GM18858 (cell line): ENCODE results near the gene ATAD5.
"Not testable (repeated sequence)": the region's sequence is repeated elsewhere in the genome, so short reads cannot be mapped to it uniquely, and the experiment has no call there.

ENCODE experiments used
- ATAC-seq: cut with Tn5 transposase; IDR thresholded peaks from one replicate; pipeline ENCODE4 v1.9.1; 2021; ENCODE audit not compliant: unreplicated experiment

ATAD5 gene

DNA sequence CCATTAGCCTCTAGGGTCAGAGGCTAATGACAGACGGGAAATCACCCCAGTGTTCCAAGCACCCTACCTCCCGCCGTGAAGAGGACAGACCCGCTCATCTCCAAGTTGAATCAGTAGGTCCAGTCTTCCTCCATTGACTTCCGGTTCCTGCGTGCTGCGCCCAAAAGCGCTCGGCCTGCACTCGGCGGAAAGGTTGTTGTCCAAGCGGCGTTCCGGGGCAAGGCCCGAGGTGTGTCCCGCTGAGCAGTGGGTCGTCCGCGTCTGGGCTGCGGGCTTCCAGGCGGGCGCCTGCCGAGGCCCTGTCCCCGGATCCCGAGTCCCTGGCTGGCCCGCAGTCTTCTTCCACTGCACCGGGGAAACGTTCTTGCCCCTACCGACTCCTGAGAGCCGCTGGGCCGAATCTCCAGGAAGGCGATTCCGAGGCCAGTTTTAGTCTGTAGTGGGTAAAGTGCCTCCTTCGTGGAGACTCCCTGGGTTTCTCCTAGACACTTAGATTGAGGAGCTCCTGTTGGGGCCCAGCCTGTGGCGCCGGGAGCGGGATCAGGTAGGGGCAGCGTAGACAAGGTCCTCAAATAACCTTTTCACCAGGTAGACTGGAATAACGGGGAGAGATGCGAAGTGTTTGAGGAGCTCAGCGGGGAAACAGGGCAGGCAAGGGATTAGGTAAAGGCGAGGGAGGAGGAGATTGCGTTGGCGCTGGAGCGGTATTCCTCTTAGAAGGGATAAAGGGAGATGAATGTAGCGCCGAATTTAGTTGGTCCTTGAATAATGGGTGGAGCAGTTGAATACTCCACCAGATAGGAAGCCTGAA lies 74.5 kb downstream of the ATAD5 start, which contains the start of gene TEFM:
TEFM (minus strand) TSS at position 138 of the 811 bp plus-strand sequence; CDS start at position 98, 40 bp downstream.
- peak; percentile 64 for ATAC-seq

DNA sequence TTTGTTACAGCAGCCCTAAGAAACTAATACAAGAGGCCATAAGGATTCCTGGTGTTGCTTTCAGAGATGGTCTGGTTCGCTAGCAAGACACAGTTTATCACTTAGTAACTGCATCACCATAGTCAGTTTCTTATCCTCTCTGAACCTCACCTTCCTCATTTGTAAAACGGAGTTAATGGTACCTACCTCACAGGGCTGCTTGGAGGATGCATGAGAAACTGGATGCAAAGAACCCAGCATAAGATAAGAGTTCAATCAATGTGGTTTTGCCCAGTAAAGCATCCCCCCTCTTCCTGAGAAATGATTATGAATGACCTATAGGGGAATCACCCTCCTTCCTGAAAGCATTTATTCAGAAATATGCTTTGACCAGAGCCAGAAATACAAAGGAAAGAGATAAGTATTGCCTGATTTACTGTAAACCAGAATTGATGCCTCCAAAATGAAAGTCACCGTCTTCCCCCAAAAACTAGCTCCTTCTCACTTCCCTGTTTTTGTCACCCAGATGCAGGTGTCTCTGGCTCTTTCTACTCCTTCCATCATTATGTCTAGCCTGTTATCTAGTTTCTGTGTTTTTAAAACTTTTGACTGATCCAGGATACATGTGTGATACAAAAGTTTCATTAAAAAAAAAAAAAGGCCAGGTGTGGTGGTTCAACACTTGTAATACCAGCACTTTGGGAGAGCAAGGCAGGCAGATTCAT lies 77.1 kb downstream of the ATAD5 start:
- ATAC-seq, result no peak

DNA sequence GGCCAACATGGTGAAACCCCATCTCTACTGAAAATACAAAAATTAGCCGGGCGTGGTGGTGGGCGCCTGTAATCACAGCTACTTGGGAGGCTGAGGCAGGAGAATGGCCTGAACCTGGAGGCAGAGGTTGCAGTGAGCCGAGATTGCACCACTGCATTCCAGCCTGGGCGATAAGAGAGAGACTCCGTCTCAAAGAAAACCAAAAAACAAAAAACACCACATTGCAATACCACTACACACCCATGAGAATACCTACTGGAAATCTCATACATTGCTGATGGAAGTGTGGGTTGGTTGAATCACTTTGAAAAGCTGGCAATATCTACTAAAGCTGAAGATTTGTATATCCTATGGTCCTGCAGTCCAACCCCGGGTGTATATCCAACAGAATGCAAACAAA lies 78.4 kb downstream of the ATAD5 start:
- ATAC-seq, result not testable (repeated sequence)

DNA sequence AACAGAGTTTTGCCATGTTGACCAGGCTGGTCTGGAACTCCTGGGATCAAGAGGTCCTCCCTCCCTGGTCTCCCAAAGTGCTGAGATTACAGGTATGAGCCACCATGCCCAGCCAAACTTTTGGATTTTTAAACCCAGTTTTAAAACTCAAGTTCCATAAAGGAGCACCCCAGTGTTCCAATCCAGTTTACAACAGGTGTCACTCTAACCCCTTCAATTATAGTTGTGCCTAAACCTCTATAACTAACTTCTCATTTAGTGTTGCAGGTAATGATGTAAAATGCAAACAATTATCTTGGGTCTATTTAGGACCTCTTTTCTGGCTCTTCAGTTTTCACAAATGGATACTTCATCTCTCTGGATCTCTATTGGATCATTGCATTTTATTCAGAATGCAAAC lies 82.2 kb downstream of the ATAD5 start:
- no peak for ATAC-seq

DNA sequence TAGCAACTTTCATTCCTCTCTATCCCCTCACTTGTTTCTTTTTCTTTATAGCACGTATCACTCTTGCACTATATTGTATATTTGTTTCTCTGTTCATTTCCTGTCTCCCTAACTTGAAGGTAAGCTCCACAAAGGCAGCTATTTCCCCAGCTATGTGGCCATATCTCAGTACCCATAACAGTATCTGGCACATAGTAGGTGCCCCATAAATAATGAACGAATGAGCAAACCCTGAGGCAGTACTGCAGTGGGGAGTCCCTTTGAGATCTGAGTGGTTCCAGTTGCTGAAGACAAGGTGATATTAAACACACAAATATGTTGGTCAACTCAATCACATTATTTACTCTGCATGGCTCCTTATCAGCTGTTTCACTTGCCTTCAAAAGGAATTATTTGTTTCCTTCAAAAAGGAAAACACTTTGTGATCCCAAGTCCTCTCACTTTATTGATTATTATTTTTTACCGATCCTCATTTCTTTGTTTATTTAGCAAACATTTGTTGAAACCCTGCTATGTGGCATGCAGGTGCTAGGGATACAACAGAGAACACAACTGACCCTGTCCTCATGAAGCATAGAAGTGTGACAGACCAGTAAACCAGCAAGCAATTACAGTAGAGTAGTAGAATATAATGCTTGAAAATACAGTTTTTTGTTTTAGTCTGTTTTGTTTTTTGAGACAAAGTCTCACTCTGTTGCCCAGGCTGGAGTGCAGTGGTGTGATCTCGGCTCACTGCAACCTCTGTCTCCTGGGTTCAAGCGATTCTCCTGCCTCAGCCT lies 84.3 kb downstream of the ATAD5 start:
- no peak for ATAC-seq

DNA sequence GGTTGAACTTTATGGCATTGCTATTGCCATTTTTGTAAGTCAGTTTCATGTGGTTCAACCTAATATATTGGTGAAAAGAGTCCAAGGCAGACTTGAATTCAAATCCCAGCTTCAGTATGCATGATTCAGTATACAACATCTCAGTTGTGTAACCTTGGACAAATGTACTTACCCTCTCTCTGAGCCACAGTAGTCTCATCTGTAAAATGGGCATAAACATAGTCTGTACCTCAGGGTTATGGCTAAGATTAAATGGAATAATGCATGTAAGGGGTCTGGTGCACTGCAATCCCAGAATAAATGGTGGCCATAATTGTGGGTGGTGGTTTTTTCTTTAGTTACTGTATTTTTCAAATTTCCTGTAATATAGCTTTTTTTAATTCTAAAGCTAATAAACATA lies 85.3 kb downstream of the ATAD5 start:
- ATAC-seq, result no peak

DNA sequence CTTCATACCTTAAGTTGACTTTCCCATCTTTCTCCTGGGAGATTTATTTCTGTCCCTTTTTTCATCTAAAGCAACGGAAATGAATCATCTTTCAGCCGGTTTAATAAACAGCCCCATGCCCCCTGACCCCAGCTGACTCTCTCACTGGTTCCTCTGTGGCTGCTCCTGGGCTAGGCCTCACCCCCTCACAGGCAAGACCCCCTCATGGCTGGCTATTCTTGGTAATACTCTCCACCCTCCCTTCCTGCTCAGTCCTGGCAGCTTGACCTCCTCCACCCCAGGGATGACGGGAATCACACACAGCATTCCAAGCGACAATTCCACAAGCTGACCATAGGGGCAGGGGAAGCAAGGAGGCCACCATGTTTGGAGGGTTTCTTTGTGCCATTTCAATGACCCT lies 88.5 kb downstream of the ATAD5 start:
- no peak for ATAC-seq

DNA sequence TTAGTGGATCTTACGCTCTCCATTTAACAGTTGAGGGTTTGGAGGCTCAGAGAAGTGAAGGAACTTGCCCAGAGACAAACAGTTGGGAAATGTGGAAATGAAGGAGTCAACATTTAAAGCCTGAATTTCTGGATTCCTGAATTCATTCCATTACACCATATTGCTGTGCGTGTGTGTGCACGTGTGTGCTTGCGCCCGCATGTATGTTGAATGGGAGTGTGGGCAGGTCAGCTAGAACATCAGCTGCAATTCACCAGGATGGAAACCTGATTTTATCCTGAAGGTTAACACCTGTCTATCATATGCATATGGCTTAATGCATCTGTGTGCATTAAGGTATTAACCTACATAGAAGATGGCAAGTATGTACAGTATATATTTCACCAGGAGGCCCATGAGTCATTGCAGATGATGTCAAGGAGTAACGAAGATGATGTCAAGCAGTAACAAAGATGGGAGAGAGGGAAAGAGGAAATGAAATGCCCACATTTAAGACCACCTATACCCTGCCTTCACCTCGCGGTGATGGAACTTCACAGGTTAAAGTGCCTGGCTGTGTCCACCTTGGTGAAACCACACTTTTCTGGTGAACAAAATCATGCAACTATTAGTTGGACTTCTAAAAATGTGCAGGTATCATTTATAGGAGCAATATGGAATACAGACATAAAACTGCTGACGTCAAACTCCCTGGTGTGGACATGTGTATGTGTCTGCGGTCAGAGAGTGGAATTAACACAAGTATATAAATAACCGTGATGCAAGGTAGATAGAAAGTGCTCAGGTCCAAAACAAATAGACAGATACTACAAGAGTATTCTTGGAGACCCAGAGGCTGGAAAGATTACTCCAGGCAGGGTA lies 89.1 kb downstream of the ATAD5 start:
- no peak for ATAC-seq

DNA sequence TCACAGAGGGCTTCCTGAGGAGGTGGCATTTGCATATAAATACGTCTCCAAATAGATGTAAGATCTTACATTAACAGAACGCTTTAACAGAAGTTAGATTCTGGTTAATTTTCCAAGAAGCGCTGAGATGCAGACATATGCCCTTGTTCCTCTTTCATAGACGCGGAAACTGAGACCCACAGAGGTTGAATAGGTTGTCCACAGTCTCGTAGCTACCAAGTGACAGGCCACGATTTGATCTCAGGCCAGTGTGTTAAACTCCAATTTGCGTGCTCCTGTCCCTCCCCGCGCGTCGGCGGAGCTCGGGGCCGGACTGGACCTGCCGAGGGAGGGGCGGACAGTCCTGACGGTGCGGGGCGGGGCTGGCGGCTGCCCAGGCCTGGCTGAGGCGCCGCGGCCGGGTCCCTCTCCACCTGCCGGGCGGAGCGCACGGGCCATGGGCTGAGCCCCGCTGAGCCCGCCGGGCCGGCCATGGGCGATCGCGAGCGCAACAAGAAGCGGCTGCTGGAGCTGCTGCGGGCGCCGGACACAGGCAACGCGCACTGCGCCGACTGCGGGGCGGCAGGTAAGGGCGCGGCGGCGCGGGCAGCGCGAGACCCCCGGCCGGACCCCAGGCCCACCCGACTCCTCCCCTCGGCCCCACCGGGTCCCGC lies 89.9 kb downstream of the ATAD5 start, which contains the start of gene ADAP2:
ADAP2 (plus strand) TSS at position 402 of the 653 bp plus-strand sequence; CDS start at position 472, 70 bp downstream.
- no peak for ATAC-seq

DNA sequence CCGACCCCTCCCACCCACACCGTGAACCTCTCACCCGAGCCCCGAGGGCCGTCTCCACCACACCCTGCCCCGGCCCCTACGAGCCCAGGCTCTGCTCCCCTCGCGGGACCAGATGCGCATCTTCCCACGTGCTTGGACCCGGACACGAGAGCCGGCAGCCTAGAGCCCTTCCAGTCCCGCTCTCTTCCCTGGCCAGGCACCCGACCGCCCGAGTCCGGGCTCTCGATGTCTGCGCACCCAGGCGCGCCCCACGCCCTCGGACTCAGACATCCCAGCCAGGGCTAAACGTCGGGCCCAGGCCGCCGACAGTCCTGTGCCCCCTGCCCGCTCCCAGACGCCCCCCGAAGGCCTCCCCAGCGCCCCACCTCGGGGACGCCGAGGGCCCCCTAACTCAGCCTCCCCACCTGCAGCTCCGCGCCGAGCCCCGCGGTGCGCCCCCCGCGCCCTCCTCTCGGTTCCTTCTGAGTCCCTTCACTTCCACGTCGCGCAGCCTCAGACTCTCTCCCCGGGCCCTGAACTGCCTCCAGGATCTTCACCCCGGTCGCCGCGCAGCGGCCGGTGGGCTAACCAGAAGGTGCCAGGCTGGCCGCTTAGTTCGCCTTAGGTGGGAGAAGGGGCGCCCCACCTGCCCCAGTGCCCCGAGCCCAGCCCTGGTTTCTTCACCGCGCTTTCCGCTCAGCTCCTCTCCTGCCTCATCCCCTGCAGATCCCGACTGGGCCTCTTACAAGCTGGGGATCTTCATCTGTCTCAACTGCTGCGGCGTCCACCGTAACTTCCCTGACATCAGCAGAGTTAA lies 90.7 kb downstream of the ATAD5 start:
- no peak for ATAC-seq

DNA sequence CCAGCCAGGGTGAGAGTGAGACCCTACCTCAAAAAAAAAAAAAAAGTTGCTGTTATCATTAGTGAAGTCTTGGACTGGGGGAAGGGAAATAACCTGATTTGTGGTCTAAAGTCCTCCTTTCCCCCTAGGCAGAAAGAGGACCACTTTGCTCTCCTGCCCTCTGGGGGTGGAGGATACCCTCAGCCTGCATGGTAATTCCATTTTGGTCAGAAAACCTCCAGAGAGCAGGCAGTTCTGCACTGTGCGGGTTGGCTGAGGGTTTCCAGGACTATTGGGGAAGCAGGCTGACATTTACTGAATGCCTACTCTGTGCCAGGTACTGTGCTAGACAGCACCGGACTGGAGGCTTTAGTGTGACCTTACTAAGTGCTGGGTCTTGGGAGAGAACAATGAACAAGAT lies 92.6 kb downstream of the ATAD5 start:
- no peak for ATAC-seq

DNA sequence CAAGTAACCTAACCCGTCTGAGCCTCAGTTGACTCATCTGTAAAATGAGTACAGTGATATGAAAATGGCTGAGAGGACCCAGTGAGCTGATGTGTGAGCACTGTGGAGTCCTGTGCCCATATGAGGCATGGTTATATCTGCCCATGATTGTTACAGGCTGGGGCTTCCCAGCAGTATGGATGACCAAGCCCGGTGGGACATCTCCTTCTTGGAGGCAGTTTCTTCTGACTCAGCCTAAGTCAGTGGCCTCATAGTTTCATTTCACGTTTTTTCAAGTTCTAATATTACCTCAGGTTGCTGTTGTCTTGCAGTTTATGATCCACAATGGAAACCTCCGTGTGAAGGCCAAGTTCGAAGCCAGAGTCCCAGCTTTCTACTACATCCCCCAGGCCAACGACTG lies 94.8 kb downstream of the ATAD5 start:
- ATAC-seq, result no peak

DNA sequence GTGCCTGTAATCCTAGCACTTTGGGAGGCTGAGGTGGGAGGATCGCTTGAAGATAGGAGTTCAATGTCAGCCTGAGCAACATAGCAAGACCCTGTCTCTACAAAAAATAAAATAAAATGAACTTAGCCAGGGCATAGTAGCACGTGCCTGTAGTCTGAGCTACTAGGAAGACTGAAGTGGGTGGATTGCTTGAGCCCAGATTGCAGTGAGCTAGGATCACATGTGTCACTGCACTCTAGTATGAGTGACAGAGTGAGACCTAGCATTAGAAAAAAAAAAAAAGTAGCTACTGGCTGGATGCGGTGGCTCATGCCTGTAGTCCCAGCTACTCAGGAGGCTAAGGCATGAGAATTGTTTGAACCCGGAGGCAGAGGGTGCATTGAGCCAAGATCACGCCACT lies 96.0 kb downstream of the ATAD5 start:
- ATAC-seq, result no peak

DNA sequence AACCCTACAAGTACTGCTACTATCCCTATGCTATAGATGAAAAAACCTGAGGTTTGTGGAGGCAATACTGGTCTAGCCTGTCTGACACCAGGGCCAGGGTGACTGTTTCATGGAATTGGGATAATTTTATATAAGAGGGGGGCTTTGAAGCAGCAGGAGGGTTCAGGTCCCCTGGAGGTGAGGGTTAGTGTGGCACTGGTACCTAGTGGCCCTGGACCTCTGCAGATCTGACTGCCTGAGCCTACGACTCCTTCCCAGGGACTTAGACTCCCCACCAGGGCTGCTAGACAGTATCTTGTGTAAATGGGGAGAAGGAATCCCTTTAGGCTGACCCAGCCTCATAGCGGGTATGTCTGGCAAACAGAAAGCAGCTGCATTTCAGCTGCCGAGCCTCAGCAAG lies 96.8 kb downstream of the ATAD5 start:
- no peak for ATAC-seq

DNA sequence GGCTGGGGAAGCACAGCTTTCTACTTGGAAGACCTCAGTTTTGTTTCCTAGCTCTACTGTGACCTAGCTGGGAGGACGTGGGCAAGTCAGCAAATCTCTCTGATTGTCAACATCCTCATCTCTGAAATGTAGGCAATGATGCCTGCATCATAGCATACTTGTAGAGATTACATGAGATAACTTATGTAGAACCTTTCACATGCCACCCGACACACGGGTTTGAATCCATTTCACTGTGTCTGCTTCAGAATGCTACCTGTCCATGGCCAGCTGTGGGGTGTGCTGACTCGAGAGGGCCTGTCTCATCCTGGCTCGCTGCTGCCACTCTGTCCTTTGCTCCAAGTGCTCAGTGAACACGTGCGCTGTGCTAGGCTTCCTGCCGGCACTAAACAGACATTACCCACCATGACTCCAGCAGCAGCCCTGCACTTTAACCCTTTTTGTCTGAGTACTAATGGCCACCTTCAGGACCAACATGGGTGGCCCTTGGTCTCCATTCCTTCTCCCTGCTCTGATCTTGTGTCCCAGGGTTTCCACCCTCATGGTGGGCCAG lies 97.4 kb downstream of the ATAD5 start:
- ATAC-seq, result no peak

DNA sequence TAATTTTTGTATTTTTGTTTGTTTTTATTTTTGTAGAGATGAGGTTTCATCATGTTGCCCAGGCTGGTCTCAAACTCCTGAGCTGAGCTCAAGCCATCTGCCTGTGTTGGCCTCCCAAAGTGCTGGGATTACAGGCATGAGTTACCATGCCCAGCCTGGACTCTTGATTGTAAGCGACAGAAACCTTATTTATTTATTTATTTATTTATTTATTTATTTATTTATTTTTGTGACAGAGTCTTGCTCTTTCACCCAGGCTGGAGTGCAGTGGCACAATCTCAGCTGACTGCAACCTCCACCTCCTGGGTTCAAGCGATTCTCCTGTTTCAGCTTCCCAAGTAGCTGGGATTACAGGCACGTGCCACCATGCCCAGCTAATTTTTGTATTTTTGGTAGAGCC lies 98.1 kb downstream of the ATAD5 start:
- not testable (repeated sequence) for ATAC-seq

DNA sequence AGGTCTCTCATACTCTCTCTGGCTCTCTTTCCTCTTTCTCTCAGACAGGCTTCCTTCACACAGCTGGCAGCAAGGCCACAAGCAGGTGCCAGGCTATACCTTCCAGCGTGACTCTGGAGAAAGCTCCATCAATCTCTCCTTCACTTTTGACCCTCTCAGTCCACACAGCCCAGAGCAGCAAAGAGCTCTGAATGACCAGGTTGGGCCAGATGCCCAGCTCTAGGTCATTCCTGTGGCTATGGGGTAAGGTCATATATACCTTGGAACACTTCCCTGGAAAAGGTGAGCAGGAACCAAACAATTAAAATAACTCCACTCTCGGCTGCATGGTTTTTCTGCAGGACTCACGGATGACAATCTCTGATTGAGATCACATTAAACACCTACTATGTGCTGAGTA lies 98.7 kb downstream of the ATAD5 start:
- ATAC-seq, result no peak

DNA sequence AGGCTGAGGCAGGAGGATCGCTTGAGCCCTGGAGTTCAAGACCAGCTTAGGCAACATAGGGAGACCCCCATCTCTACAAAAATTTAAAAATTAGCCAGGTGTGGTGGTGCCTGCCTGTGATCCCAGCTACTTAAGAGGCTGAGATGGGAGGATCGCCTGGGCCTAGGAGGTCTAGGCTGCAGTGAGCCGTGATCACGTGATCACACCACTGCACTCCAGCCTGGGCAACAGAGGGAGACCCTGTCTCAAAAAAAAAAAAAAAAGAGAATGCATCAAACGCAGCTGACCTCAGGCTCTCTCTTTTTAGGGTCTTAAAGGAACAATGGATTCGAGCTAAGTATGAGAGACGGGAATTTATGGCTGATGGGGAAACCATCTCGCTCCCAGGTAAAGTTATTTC lies 99.8 kb downstream of the ATAD5 start:
- ATAC-seq, result not testable (repeated sequence)

DNA sequence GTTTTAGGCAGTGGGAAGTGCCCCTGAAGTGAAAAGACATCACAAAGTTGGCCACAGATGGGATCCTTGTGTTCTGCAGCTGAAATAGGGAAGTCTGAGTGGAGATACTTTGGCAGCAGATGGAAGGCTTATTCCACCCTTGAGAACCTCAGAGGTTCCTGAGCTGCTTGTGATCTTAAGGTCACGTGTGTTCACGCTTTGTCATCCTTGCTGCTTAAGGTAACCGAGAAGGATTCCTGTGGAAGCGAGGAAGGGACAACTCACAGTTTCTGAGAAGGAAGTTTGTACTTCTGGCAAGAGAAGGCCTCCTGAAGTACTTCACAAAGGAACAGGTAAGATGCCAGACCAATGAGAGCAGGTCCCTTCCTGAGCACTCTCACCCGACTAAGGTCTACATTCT lies 102.2 kb downstream of the ATAD5 start:
- ATAC-seq, result no peak
